SK-N-SH (cell line): ENCODE data around the gene PHEX.

Experiments
- CHD2 ChIP-seq: fragments of 150-350 bp; IDR thresholded peaks from 2 replicates; pipeline ENCODE4 v1.6.1; 2018; ENCODE audit warnings: low read length; ENCODE audit not compliant: partially characterized antibody
- EP300 ChIP-seq, 2 experiments: IDR thresholded peaks; 2 replicates each; pipeline versions ENCODE4 v1.4.0 to v1.6.1; 2012; ENCODE audit warnings: borderline replicate concordance in 1 of 2, low read depth in 1 of 2, low read length in 1 of 2
- EZH2phosphoT487 ChIP-seq: fragments of 200-600 bp; sonication (generic); IDR thresholded peaks from 2 replicates; pipeline ENCODE4 v1.6.1; 2017; ENCODE audit warnings: low read depth, mixed run types, mild to moderate bottlenecking, antibody characterized with exemption, moderate library complexity, borderline replicate concordance
- FOXM1 ChIP-seq: IDR thresholded peaks from 2 replicates; pipeline ENCODE4 v1.4.0; 2012; ENCODE audit warnings: low read depth, mild to moderate bottlenecking
- IRF3 ChIP-seq: fragments of 150-350 bp; IDR thresholded peaks from 2 replicates; pipeline ENCODE4 v1.6.1; 2016; ENCODE audit warnings: mild to moderate bottlenecking, low read depth, low read length
- NFIC ChIP-seq: IDR thresholded peaks from 2 replicates; pipeline ENCODE4 v1.4.0; 2012; ENCODE audit warnings: borderline replicate concordance
- PBX3 ChIP-seq: IDR thresholded peaks from 2 replicates; pipeline ENCODE4; 2012
- RAD21 ChIP-seq: IDR thresholded peaks from 2 replicates; pipeline ENCODE4 v1.6.1; 2012; ENCODE audit warnings: mild to moderate bottlenecking, low read length
- SIN3A ChIP-seq: IDR thresholded peaks from 2 replicates; pipeline ENCODE4 v1.6.1; 2012; ENCODE audit warnings: low read depth, mild to moderate bottlenecking, low read length, moderate library complexity, borderline replicate concordance
- SMC3 ChIP-seq: IDR thresholded peaks from 2 replicates; pipeline ENCODE4 v1.6.1; 2012; ENCODE audit warnings: low read depth, low read length, improper control_type of control experiment
- TF ChIP-seq, protein P1 (sequence below): fragments of 200-600 bp; sonication (generic); IDR thresholded peaks from 2 replicates; pipeline ENCODE4 v1.6.1; 2017; ENCODE audit warnings: antibody characterized with exemption, mild to moderate bottlenecking, moderate library complexity

DNA sequence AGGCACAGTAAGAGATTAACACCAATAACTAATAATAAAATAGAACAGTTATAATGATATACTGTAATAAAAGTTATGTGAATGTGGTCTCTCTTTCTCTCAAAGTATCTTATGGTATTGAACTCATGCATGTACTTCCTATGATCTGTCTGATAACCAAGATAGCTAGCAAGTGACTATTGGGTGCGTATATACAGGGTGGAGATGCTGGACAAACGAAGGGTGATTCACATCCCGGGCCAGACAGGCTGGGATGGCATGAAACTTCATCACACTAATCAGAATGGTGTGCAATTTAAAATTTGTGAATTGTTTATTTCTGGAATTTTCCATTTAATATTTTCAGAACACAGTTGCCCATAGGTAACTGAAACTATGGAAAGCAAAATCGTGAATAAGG is 96.8 kb downstream of the PHEX start:
- TF ChIP-seq, protein P1, sequence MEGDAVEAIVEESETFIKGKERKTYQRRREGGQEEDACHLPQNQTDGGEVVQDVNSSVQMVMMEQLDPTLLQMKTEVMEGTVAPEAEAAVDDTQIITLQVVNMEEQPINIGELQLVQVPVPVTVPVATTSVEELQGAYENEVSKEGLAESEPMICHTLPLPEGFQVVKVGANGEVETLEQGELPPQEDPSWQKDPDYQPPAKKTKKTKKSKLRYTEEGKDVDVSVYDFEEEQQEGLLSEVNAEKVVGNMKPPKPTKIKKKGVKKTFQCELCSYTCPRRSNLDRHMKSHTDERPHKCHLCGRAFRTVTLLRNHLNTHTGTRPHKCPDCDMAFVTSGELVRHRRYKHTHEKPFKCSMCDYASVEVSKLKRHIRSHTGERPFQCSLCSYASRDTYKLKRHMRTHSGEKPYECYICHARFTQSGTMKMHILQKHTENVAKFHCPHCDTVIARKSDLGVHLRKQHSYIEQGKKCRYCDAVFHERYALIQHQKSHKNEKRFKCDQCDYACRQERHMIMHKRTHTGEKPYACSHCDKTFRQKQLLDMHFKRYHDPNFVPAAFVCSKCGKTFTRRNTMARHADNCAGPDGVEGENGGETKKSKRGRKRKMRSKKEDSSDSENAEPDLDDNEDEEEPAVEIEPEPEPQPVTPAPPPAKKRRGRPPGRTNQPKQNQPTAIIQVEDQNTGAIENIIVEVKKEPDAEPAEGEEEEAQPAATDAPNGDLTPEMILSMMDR: no peak
- TF ChIP-seq PBX3 (no peak), SIN3A (no peak), EZH2phosphoT487 (no peak), IRF3 (no peak), EP300 (IDR thresholded peaks at IDR 0.05; ENCODE audit: borderline replicate concordance in 1 of 2, low read depth in 1 of 2, low read length in 1 of 2) (no peak), NFIC (no peak), FOXM1 (no peak), RAD21 (no peak), SMC3 (no peak), CHD2 (no peak)
